IMR-90 (cell line): Measurements from ENCODE around the gene ZNF547.

Experiments
- CEBPB ChIP-seq: IDR thresholded peaks from 2 replicates; pipeline ENCODE4 v1.6.1; 2012; ENCODE audit warnings: low read depth, low read length, improper control_type of control experiment
- FOS ChIP-seq: fragments of 150-350 bp; IDR thresholded peaks from 2 replicates; pipeline ENCODE4 v1.6.1; 2016; ENCODE audit warnings: low read depth, low read length
- POLR2A ChIP-seq: IDR thresholded peaks from 2 replicates; pipeline ENCODE4 v1.6.1; 2012; ENCODE audit warnings: mild to moderate bottlenecking, low read depth, low read length
- RAD21 ChIP-seq: IDR thresholded peaks from 2 replicates; pipeline ENCODE4 v1.6.1; 2012; ENCODE audit warnings: low read length, improper control_type of control experiment
- RFX5 ChIP-seq: IDR thresholded peaks from 2 replicates; pipeline ENCODE4 v1.8.0; 2012; ENCODE audit warnings: low read depth, mild to moderate bottlenecking, low read length, moderate library complexity
- TF ChIP-seq, protein P1 (sequence below): fragments of 150-350 bp; IDR thresholded peaks from 2 replicates; pipeline ENCODE4 v1.6.1; 2017; ENCODE audit warnings: mild to moderate bottlenecking, antibody characterized with exemption, low read length, low read depth
- TF ChIP-seq, protein P2 (sequence below): conservative IDR thresholded peaks from 2 replicates; pipeline ENCODE4 v1.5.1; 2012; ENCODE audit warnings: mild to moderate bottlenecking, low read depth, low read length, improper control_type of control experiment

DNA sequence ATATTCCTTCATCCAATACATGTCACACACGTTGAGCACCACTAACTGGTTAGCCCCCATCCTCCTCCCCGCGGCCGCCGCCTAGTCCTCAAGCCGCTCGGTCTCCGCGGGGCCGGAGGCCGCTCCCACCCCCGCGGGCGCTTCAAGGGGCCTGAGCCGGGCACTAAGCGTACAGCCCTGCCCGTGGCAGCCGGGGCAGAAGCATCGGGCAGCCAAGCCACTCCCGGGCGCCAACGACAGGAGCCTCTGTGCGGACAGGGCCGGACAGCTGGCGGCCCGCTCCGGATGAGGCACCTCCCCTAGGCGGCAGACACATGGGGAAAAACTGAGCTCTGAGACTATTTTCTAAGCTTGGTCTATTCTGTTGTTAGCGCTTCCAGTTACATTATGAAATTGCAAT, 45.8 kb upstream of the ZNF547 start:
- TF ChIP-seq, protein P1, sequence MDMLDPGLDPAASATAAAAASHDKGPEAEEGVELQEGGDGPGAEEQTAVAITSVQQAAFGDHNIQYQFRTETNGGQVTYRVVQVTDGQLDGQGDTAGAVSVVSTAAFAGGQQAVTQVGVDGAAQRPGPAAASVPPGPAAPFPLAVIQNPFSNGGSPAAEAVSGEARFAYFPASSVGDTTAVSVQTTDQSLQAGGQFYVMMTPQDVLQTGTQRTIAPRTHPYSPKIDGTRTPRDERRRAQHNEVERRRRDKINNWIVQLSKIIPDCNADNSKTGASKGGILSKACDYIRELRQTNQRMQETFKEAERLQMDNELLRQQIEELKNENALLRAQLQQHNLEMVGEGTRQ, result no peak
- TF ChIP-seq, protein P2, sequence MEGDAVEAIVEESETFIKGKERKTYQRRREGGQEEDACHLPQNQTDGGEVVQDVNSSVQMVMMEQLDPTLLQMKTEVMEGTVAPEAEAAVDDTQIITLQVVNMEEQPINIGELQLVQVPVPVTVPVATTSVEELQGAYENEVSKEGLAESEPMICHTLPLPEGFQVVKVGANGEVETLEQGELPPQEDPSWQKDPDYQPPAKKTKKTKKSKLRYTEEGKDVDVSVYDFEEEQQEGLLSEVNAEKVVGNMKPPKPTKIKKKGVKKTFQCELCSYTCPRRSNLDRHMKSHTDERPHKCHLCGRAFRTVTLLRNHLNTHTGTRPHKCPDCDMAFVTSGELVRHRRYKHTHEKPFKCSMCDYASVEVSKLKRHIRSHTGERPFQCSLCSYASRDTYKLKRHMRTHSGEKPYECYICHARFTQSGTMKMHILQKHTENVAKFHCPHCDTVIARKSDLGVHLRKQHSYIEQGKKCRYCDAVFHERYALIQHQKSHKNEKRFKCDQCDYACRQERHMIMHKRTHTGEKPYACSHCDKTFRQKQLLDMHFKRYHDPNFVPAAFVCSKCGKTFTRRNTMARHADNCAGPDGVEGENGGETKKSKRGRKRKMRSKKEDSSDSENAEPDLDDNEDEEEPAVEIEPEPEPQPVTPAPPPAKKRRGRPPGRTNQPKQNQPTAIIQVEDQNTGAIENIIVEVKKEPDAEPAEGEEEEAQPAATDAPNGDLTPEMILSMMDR, result no peak
- no peak for TF ChIP-seq POLR2A
- TF ChIP-seq RFX5, result no peak
- TF ChIP-seq FOS, result no peak
- TF ChIP-seq RAD21, result no peak
- no peak for TF ChIP-seq CEBPB
